Esophagus muscularis mucosa (tissue), 3 donors: ENCODE measurements around the gene FASTK.

Source experiments
- POLR2A ChIP-seq: fragments of 450-650 bp; IDR thresholded peaks from one replicate; pipeline ENCODE4 v1.6.1; 2017; ENCODE audit warnings: antibody characterized with exemption, moderate library complexity, mild to moderate bottlenecking, low read depth
- TF ChIP-seq, protein P1 (sequence below), 3 experiments: fragments of 200-600 bp in 2 of 3; fragments of 450-650 bp in 1 of 3; sonication (generic) in 2 of 3; IDR thresholded peaks; one replicate each; pipeline ENCODE4 v1.5.1; 2017 to 2019; ENCODE audit warnings: antibody characterized with exemption in 3 of 3, mild to moderate bottlenecking in 2 of 3, moderate library complexity in 1 of 3

DNA sequence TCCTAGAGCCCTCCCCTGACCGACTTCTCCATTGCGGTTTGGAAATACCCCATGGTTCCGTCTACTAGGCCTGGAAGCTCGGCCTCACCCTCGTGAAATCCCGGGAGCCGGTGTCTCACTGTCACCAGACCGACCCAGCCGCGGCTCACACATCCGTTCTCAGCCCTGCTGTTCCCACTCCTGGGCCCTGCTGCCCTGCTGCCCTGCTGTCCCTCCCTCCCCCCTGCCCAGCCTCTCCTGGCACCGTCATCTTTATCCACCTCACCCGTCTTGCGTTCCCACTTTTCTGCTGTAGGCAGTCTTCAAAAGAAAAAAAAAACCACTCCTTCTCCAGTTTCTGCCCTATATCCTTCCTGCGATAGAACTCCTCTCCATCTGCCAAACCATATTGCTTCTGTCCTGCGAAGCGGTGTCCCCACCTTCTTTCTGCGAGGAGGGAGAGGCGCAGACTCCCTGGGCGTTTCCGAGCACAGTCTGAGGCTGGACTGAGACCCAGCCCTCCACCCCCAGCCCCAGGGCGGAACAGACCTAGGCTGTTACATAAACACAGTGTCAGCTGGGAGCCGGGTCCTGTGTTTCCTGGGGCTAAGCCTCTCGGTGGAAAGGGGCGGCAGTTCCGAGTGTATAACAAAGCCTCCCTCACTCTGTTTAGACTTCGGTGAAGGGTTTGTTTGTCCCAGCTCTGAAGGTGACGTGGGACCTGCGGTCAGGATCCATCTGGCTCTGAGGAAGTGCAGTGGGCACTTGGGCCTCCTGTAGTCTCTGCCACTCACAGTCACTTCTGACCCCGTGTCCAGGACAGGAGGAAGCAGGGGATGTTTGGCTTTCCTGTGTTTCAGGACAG, 8.5 kb upstream of the FASTK start:
- no peak for TF ChIP-seq POLR2A
- TF ChIP-seq, protein P1, sequence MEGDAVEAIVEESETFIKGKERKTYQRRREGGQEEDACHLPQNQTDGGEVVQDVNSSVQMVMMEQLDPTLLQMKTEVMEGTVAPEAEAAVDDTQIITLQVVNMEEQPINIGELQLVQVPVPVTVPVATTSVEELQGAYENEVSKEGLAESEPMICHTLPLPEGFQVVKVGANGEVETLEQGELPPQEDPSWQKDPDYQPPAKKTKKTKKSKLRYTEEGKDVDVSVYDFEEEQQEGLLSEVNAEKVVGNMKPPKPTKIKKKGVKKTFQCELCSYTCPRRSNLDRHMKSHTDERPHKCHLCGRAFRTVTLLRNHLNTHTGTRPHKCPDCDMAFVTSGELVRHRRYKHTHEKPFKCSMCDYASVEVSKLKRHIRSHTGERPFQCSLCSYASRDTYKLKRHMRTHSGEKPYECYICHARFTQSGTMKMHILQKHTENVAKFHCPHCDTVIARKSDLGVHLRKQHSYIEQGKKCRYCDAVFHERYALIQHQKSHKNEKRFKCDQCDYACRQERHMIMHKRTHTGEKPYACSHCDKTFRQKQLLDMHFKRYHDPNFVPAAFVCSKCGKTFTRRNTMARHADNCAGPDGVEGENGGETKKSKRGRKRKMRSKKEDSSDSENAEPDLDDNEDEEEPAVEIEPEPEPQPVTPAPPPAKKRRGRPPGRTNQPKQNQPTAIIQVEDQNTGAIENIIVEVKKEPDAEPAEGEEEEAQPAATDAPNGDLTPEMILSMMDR (IDR thresholded peaks at IDR 0.05), result no peak
